GM18873 (cell line): Measurements from ENCODE around the gene NELFCD.

Source experiments
- ATAC-seq: cut with Tn5 transposase; IDR thresholded peaks from one replicate; pipeline ENCODE4 v1.9.1; 2021; ENCODE audit warnings: mild to moderate bottlenecking, moderate library complexity, moderate number of reproducible peaks; ENCODE audit not compliant: unreplicated experiment, low FRiP score

The NELFCD gene

DNA sequence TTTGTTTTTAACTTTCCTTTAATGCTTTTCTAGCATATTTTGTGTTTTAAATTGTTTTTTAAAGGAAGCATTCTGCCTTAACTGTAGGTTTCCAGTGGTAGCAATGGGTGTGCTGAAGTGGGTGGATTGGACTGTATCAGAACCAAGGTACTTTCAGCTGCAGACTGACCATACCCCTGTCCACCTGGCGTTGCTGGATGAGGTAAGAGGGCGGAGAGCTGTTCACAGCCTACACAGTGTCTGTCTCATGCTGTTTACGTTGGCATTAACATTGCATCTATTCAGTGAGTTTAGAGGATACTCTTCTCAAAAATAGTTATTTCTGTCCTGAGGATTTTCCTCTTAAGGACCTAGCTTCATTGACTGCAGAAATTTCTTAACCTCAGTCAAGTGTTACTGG lies 11.9 kb downstream of the NELFCD start:
- ATAC-seq: no peak

DNA sequence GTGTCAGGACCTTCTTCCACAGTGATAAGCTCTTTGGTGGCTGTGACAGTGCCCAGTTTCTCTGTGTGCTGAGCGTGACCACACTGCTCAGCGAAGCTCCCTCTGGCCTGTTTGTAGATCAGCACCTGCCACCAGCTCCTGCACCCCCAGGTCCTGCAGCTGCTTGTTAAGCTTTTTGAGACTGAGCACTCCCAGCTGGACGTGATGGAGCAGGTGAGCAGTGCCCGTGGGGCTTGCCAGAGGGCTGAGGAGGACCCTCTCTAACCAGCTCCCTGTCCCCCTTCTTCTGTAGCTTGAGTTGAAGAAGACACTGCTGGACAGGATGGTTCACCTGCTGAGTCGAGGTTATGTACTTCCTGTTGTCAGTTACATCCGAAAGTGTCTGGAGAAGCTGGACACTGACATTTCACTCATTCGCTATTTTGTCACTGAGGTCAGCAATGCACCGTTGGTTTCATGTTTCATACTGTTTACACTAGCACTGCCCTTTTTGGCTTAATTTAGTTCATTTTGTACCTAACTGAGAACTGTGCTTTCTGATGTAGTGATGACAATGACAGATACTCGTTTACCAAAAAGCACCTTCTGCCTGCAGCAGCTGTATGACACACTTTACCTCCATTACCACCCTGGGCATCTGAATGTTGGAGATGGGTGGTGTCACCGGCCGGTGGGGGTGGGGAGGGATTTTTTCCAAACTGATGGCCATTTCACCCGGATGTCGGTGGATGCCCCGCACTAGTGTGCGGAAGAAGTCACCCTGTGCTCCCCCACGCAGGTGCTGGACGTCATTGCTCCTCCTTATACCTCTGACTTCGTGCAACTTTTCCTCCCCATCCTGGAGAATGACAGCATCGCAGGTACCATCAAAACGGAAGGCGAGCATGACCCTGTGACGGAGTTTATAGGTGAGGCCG lies 12.5 kb downstream of the NELFCD start:
- no peak for ATAC-seq

GRCh38 chr20:58994390-58995159 lies 13.5 kb downstream of the NELFCD start:
- no peak for ATAC-seq

GRCh38 chr20:58995461-58996225 lies 14.6 kb downstream of the NELFCD start:
- ATAC-seq: no peak

DNA sequence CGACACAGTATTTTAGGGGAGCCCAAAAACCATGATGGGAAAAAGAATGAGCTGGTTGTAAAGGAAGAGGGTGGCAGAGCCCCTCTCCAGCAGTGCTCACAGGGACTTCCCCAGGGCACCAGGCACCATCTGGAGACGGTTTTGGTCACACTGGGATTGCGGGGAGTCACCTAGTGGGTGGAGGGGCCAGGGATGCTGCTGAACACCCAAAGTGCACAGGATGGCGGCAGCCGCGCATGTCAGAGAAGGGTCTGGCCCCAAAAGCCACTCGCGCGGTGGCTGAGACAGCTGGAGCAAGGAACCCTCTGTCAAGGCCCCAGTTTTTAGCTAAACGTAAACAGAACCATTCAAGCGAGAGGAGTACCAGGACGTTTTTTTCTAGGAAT lies 15.2 kb downstream of the NELFCD start:
- ATAC-seq: no peak

DNA sequence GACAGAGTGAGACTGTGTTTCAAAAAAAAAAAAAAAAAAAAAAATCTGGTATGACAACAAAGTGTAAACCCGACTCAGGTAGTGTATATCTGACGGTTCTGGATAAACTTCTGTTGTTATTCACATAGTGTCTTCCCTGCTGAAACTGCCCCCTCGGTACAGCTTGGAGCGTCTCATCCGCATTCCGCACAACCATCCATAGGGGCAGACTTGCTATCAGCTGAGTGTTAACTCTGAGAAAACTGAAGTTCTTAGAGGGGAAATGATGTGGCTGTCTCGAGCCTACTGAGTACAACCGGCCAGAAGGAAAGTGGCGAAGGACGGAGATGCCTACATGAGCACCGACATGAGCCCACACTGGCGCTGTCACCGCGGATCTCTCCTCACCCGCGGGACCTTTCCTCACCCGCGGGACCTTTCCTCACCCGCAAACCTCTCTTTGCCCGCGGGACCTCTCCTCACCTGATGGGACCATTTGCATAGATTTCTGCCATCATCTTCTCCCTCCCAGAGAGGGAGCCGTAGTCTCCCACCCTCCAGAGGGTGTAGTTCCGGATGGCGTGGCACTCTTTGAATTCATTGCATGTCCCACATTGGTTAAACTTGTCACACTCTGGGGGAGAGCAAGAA lies 16.2 kb downstream of the NELFCD start:
- ATAC-seq: no peak

- ATAC-seq: no peak
Observed at GRCh38 chr20:58998656-58999055, 17.6 kb downstream of the NELFCD start.

- no peak for ATAC-seq
Observed at GRCh38 chr20:59000326-59000725, 19.3 kb downstream of the NELFCD start.

DNA sequence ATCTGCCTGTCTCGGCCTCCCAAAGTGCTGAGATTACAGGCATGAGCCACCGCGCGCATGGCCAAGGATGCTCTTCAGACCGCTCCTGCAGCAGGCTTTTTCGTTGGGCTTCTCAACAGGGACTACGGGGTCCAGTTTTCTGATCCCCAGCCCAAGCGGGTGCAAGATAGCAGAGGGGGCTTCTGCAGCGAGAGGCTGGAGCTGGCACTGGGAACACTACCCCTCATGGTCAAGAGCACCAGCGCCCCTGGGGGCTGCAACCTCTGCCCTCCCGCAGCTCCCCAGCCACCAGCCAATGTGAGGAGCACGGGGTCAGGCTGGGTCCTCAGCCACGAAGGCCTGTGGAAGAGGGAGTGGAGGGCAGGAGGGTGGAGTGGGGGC lies 20.0 kb downstream of the NELFCD start:
- ATAC-seq: no peak

GRCh38 chr20:59001449-59002171 lies 20.6 kb downstream of the NELFCD start:
- no peak for ATAC-seq

DNA sequence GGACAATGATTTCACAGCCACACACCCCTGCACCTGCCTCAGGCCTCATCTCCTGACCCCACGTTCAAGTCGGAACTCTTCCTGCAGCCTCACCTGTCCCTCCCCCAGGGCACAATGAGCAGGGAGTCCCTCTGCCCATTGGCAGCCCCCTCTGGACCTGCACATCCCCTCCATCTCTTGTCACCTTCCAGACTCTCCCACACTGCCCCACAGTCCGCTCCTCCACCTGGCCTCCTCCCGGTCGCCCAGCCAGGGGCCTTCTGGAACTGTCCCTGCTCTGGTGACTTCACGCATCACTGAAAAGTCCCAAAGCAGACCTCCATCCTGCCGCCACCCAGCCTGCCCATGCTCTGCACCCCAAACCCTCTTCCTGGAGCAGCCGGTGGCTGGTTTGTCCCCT lies 21.3 kb downstream of the NELFCD start:
- ATAC-seq: no peak

DNA sequence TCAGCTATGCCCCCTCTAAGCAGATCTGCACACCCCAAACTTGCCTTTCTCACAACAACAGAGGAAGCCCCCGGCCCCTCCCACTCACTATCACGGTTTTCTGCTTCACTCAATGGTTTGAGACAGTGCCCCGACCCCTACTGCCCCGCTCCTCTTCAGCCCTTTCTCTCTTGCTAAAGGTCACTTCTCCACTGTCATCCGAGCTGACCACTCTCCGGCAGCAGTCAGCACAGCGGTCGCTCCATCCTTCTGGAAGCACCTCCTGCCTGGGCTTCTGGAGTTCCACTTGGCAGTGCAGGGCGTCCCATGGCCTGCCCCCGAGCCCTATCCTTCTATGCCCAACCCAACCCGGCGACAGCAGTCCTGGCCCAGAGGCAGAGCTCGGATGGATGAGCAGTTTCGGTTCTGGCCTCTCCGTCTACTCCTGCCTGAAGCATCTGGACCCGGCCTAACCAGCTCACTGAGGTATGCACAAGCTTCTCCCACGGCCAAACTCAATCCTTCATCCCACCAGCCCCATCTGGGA lies 21.9 kb downstream of the NELFCD start:
- ATAC-seq: no peak

GRCh38 chr20:59003836-59004492 lies 22.9 kb downstream of the NELFCD start:
- ATAC-seq: no peak

DNA sequence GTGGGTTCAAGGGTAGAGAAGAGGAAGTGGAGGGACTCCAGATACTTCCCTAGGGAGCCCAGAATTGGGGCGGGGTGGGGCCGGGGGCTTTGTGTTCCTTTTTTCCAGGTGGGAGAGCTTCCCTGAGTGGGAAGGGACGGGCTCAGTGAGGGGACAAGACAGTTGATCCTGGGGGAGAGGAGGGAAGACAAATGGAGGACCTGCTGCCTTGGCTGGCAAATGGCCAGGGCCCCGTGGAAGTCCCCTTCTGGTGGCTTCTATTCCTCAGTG lies 23.4 kb downstream of the NELFCD start:
- no peak for ATAC-seq

- peak; percentile 48 for ATAC-seq
Observed at GRCh38 chr20:59004763-59005522, 23.9 kb downstream of the NELFCD start.

GRCh38 chr20:59005523-59006166 lies 24.6 kb downstream of the NELFCD start:
- ATAC-seq: no peak

DNA sequence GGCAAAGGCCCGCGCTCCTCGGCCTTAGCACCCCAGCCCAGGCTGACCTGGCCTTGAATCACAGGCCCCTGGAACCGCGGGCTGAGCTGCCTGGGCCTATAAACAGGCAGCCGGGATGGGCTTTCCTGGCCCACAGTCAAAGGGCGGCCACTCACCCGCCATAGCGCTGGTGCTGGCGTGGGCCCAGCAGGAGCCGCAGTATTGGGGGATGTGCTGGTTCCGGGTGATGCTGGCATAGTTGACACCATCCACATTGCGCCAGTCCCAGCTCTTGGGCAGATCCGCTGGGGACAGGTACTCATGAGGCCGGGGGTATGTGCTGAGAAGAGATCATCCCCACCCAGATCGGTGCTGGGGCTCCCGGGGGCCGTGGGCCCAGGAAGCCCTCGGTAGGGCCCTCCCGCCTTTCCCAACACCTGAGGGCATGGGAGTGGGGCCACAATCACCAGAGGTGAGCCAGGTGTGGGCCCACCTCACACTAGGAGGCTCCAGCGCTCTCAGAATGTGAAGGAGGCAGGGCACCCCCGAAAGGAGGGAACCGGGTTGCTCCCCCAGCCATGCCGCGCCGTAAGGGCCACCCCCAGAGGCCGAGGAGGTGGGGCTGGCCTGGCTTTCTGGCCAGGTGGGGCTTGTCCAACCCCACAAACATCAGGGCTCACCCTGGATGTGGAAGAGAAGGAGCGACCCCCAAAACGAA lies 25.3 kb downstream of the NELFCD start:
- ATAC-seq: no peak
